GM21619 (cell line): ENCODE results near the gene KRT10.

ENCODE experiments used
- ATAC-seq: cut with Tn5 transposase; IDR thresholded peaks from one replicate; pipeline ENCODE4 v1.9.1; 2021; ENCODE audit not compliant: unreplicated experiment

KRT10 gene

GRCh38 chr17:40809721-40810421 is 12.5 kb downstream of the KRT10 start:
- no peak for ATAC-seq

- no peak for ATAC-seq
Measured at GRCh38 chr17:40806131-40806530, 16.3 kb downstream of the KRT10 start.

DNA sequence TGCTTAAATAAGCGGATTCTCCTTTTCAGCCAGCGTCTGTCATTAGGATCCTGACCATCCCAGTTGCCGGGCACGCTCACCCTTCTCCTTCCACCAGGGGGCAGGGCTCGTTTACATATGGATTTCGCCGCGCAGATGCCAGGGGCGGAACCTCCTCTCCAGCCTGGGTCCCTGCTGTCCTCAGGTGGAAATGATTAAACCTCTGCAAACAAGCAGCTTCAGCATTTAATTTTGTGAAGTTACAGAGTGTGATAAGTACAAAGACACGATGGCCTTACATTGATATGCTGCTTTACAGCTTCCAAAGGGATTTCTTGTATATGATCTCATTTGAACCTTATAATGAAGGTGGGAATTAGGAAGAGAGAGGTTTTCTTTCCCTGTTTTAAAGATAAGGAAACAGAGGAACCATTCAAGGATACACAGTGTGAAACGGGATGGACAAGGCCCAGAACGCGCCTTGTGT is 18.8 kb downstream of the KRT10 start:
- peak; percentile 48 for ATAC-seq

DNA sequence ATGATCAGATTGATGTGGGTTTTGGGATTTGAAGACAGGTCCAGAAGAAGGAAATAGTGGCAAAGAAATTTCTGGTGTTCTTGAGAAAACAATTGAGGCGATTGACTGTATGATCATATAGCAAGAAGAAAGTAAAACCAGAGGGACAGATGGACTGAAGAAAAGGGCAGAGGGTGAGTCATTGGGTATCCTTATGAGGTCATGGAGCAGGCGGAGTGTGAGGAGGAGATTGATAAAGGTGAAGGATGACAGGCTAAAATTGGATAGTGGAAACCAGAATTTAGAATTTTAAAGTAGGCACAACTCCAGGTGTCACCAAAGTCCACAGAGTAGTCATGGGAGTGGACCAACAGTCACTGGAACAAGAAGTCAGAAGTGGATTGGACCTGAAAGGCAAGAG is 21.3 kb downstream of the KRT10 start:
- ATAC-seq = no peak

- no peak for ATAC-seq
Measured at GRCh38 chr17:40800381-40800780, 22.0 kb downstream of the KRT10 start.

GRCh38 chr17:40799859-40800258 is 22.6 kb downstream of the KRT10 start, which contains the start of gene KRT28:
Gene KRT28, minus strand, starts transcription at chr17:40799959. Its CDS starts 66 bp downstream, at chr17:40799893.
- ATAC-seq = no peak

DNA sequence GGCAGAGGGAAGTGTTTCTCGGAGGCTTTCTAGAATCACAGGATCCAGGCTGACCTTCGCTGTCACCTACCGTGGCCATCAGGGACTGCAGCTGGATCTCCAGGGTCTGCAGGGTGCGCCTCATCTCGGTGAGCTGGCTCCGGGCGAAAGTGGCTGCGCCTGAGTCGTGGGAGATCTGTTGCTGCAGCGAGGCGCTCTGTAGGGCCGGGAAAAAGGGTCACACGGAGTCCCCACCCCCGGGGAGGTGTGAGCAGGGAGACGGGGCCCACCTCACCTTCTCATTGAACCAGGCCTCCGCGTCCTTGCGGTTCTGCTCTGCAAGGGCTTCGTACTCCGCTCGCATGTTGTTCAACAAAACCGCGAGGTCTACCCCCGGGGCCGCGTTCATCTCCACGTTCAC is 25.6 kb downstream of the KRT10 start:
- ATAC-seq = no peak

DNA sequence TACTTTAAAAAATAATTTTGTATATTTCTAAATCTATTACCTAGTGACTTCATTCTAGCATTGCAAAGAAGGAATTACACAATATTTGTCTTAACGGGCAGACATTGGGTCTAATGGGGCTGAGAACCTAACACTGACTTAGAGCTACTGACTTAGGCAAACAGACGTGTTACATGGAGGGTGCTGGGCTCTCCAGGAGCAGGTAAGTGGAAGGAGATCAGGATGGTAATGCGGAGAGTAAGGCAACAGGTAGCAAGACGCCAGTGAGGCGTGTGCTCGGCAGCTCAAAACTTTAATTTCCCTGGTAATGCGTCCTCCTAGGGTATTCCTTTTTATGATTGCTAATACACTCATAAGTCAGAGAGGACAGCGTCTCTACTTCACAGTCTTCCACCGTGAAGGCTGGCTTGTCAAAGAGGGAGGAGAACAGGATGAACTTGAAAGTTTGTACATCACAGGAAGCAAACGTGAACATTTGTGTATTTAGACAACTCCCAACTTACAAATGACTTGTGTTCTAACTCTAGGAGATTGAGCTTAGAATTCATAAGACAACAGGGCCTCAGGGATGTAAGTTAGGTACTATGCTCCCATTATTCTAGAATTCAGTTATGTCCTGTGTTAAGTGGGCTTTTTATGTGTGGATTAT is 27.3 kb downstream of the KRT10 start:
- ATAC-seq = no peak

DNA sequence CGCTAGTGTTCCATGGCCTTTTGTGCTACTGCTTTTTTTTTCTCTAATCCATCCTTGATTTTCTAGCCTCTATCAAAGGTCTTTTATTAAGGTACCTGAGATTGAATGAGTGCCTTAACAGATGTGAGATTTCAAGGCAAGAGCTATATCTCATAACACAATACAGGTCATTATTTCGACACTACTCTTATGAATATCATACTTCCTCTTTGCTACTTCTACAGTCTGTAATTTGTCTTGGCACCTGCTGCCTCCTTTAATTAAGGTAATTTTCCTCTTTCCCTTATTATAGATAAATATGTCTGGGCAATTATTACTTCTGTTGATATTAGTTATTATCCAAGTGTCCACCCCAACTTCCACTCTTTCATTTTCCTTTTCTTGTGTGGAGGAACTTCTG is 27.9 kb downstream of the KRT10 start:
- no peak for ATAC-seq

- ATAC-seq = no peak
Measured at GRCh38 chr17:40793832-40794231, 28.6 kb downstream of the KRT10 start.

DNA sequence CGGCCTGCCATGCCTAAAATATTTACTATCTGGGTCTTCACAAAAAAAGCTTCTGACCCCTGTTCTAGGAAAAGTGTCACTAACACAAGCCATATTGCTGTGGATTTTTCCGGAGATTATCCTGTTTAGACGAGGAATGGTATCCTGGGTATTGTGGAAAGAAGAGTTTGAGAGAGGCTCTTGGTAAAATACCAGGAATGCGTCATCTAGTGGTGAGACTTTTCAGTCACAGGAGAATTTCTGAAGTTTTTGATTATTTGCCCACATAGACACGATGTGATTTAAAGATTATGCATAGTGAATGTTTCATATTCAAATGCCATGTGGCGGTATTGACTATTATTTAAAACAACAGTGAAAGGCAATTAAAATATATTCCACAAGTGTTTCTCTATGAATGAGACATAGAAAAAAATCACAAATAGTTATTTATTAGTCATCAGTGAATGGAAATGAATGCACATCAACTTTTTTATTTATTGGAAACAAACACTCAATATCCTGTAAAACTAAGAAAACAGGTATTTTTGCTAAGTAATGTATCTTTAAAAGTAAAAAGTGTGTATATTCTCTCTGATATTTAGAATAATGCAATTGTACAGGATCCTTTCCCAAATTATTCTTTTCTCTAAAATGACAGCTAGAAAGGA is 30.5 kb downstream of the KRT10 start:
- ATAC-seq = no peak

DNA sequence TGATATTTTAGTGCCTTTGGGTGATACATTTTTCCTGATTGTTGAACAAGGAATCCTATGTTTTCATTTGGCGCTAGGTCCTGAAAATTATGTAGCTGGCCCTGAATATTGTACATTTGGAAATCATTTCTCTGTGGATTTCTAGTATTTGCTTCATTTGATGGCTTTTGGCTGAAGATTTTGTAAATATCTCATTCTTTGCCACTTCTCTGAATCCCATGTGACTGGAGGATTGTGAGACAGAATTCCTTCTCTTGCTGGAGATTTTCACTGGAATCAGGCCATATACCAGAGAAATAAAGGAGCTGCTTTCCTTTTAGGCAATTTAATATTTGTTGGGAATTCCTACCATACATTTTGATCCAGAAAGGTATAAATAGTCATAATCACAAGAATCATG is 31.3 kb downstream of the KRT10 start:
- ATAC-seq = no peak

DNA sequence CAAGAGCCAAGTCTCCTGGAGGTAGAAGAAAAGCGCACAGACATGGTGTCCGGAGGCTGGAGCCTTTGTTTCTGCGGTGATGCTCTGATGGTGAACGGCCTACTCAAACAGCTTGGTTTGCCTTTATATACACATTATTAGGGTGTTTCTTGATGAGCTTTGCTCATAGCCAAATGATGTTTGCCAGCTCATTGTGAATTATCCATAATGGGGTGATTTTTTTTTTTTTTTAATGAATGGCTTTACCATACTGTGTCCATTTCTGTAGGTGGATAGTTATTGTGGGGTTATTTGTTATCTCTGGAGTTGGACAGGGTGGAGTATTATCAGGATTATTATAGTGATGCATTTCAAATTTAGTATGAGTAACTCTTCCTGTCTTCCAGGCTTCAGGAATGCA is 40.0 kb downstream of the KRT10 start, which contains the start of gene KRT27:
Gene KRT27 (minus strand): TSS at position 101 of the 400 bp plus-strand sequence. CDS start 57 bp downstream, at position 44.
- ATAC-seq = no peak

DNA sequence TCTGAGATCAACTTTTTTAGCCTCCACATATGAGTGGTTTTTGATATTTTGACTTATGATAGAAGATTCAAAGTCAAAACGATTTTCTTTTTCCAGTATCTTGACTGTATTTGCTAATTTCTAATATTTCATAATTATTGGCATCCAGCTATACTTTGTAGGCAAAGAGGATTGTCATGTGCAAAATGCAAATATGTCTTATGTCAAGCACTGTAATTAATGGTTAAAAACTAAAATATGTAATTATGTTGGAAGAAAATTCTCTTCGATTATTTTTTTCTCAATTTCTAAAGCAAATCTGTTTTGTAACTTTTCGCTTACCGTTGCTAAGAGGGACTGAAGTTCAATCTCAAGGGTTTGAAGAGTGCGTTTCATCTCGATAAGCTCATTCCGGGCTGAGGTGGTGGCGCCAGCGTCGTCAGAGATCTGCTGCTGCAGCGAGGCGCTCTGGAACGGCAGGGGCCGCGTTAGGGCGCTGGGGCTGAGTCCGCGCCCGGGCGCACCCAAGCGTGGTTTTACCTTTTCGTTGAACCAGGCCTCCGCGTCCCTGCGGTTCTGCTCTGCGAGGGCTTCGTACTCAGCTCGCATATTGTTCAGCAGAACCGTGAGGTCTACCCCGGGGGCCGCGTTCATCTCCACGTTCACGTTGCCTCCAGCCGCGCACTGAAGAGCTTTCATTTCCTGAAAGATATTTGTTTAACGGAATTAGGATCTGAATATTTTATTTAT is 43.1 kb downstream of the KRT10 start:
- ATAC-seq = no peak

GRCh38 chr17:40778461-40778860 is 44.0 kb downstream of the KRT10 start:
- no peak for ATAC-seq

- no peak for ATAC-seq
Measured at GRCh38 chr17:40777971-40778370, 44.4 kb downstream of the KRT10 start.

DNA sequence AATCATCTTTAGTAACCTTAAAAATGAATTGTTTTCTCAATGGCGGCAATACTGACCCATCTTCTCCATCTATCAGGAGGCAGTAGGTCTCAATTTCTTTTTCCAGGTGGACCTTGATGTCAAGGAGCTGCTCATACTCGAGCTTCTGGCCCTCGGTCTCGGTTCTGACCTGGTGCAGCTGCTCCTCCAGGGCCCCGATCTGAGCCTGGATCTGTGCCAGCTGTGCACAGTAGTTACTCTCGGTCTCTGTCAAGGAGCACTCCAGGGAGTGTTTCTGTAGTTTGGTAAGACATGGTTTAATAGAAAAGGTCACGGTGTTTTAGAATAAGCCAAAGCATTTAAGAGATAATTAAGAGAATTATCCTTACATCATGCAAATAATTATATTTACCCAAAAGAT is 45.0 kb downstream of the KRT10 start:
- no peak for ATAC-seq

GRCh38 chr17:40775945-40776344 is 46.5 kb downstream of the KRT10 start:
- no peak for ATAC-seq

- ATAC-seq = no peak
Measured at GRCh38 chr17:40772101-40772500, 50.3 kb downstream of the KRT10 start, which contains the start of gene KRT26. Gene KRT26, minus strand, starts transcription at chr17:40772201. Its CDS starts 88 bp downstream, at chr17:40772113.
